Astrocyte (in vitro differentiated cells and primary cell): ENCODE measurements around the gene JAGN1.

Experiments
- EZH2 ChIP-seq: IDR thresholded peaks from 2 replicates; pipeline ENCODE4 v1.6.1; 2012; ENCODE audit warnings: mild to moderate bottlenecking, low read length, inconsistent platforms; ENCODE audit not compliant: insufficient read depth
- TF ChIP-seq, protein P1 (sequence below): IDR thresholded peaks from 2 replicates; pipeline ENCODE4 v1.5.1; 2011; ENCODE audit warnings: low read depth, mild to moderate bottlenecking, inconsistent platforms, low read length, moderate library complexity; ENCODE audit not compliant: insufficient read depth

DNA sequence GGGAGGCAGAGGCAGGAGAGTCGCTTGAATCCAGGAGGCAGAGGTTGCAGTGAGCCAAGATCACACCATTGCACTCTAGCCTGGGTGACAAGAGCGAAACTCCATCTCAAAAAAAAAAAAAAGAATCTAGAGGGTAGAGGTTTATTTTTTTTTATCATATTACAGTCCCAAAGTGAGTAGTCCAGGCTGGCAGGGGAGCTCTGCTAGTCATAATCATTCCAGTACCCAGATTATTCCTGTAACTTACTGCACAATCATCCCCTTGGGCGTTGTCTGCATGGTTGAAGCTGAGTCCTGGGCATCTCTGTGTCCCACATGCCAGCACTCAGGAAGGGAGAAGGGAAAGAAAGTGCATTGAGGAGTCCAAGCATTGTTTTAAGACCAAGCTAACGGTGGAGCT, 51.8 kb downstream of the JAGN1 start:
- TF ChIP-seq, protein P1, sequence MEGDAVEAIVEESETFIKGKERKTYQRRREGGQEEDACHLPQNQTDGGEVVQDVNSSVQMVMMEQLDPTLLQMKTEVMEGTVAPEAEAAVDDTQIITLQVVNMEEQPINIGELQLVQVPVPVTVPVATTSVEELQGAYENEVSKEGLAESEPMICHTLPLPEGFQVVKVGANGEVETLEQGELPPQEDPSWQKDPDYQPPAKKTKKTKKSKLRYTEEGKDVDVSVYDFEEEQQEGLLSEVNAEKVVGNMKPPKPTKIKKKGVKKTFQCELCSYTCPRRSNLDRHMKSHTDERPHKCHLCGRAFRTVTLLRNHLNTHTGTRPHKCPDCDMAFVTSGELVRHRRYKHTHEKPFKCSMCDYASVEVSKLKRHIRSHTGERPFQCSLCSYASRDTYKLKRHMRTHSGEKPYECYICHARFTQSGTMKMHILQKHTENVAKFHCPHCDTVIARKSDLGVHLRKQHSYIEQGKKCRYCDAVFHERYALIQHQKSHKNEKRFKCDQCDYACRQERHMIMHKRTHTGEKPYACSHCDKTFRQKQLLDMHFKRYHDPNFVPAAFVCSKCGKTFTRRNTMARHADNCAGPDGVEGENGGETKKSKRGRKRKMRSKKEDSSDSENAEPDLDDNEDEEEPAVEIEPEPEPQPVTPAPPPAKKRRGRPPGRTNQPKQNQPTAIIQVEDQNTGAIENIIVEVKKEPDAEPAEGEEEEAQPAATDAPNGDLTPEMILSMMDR: no peak
- TF ChIP-seq EZH2: no peak
